ENCODE results near the gene CAMTA1.

- TF ChIP-seq, protein P1, sequence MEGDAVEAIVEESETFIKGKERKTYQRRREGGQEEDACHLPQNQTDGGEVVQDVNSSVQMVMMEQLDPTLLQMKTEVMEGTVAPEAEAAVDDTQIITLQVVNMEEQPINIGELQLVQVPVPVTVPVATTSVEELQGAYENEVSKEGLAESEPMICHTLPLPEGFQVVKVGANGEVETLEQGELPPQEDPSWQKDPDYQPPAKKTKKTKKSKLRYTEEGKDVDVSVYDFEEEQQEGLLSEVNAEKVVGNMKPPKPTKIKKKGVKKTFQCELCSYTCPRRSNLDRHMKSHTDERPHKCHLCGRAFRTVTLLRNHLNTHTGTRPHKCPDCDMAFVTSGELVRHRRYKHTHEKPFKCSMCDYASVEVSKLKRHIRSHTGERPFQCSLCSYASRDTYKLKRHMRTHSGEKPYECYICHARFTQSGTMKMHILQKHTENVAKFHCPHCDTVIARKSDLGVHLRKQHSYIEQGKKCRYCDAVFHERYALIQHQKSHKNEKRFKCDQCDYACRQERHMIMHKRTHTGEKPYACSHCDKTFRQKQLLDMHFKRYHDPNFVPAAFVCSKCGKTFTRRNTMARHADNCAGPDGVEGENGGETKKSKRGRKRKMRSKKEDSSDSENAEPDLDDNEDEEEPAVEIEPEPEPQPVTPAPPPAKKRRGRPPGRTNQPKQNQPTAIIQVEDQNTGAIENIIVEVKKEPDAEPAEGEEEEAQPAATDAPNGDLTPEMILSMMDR (conservative IDR thresholded peaks at IDR 0.05; ENCODE audit: low read length): no peak
- TF ChIP-seq EZH2phosphoT487 (IDR thresholded peaks at IDR 0.05; ENCODE audit: borderline replicate concordance, low read depth, low read length): no peak
Measured at GRCh38 chr1:7208647-7209180, 423.5 kb downstream of the CAMTA1 start.
